Measurements from ENCODE around the gene NEU3. TPM values are rescaled to one million over a fixed set of nuclear protein-coding genes. Genes with fewer than 3 reads are reported as not detected.

Gene NEU3
- total and polyA plus RNA-seq, 3 donors from 2014 or later, result 25.8 to 41.5 (median 29.3) TPM

- 85 to 93% methylated on average over 3 of the region's 3 CpGs for WGBS, 2 donors
- TF ChIP-seq POLR2A (IDR thresholded peaks at IDR 0.05), result no peak
- no peak for TF ChIP-seq CTCF (IDR thresholded peaks at IDR 0.05)
- H3K9me3 ChIP-seq, result no peaks in the 10 kb centered on the region
- no peak overlapping the region for H3K4me3 ChIP-seq
- H3K36me3 ChIP-seq (ENCODE audit: low read depth, missing control alignments), result no peaks in the 10 kb centered on the region
- no peak for DNase-seq
- H3K4me1 ChIP-seq, result no peaks in the 10 kb centered on the region
- no peaks in the 10 kb centered on the region for H3K27me3 ChIP-seq
- H3K27ac ChIP-seq, result no peak overlapping the region
- intact Hi-C loops (cut with DNase I; ENCODE audit: low total_unique reads), result no loop called here
Measured at GRCh38 chr11:75001686-75002085, 13.0 kb downstream of the NEU3 start.

GRCh38 chr11:75002516-75002915 lies 13.8 kb downstream of the NEU3 start:
- Histone ChIP-seq H3K27ac (no peak overlapping the region), H3K27me3 (no peaks in the 10 kb centered on the region), H3K36me3 (ENCODE audit: low read depth, missing control alignments) (no peaks in the 10 kb centered on the region), H3K9me3 (no peaks in the 10 kb centered on the region), H3K4me1 (no peaks in the 10 kb centered on the region), H3K4me3 (no peak overlapping the region)
- intact Hi-C loops (cut with DNase I; ENCODE audit: low total_unique reads), result no loop called here
- 93 to 100% methylated on average over 1 of the region's 1 CpG for WGBS, 2 donors
- DNase-seq, result no peak
- TF ChIP-seq POLR2A (IDR thresholded peaks at IDR 0.05) (no peak), CTCF (IDR thresholded peaks at IDR 0.05) (no peak)

GRCh38 chr11:75004215-75004614 lies 15.5 kb downstream of the NEU3 start:
- no peak overlapping the region for H3K4me3 ChIP-seq
- 87 to 90% methylated on average over 1 of the region's 1 CpG for WGBS, 2 donors
- no peaks in the 10 kb centered on the region for H3K36me3 ChIP-seq (ENCODE audit: low read depth, missing control alignments)
- no peak overlapping the region for H3K27ac ChIP-seq
- H3K4me1 ChIP-seq, result no peaks in the 10 kb centered on the region
- no peaks in the 10 kb centered on the region for H3K27me3 ChIP-seq
- intact Hi-C loops (cut with DNase I; ENCODE audit: low total_unique reads), result no loop called here
- TF ChIP-seq POLR2A (IDR thresholded peaks at IDR 0.05) (no peak), CTCF (IDR thresholded peaks at IDR 0.05) (no peak)
- H3K9me3 ChIP-seq, result no peaks in the 10 kb centered on the region
- no peak for DNase-seq

GRCh38 chr11:75011357-75011756 lies 22.6 kb downstream of the NEU3 start:
- TF ChIP-seq CTCF (IDR thresholded peaks at IDR 0.05), result no peak
- TF ChIP-seq POLR2A (IDR thresholded peaks at IDR 0.05), result no peak
- intact Hi-C loops (cut with DNase I; ENCODE audit: low total_unique reads), result no loop called here
- Histone ChIP-seq H3K9me3 (no peaks in the 10 kb centered on the region), H3K4me3 (no peak overlapping the region), H3K4me1 (no peaks in the 10 kb centered on the region), H3K36me3 (ENCODE audit: low read depth, missing control alignments) (no peaks in the 10 kb centered on the region), H3K27me3 (no peaks in the 10 kb centered on the region), H3K27ac (no peak overlapping the region)
- WGBS, 2 donors, result 74 to 79% methylated on average over 2 of the region's 2 CpGs
- no peak for DNase-seq

- Histone ChIP-seq H3K27ac (no peak overlapping the region), H3K27me3 (no peaks in the 10 kb centered on the region), H3K9me3 (no peaks in the 10 kb centered on the region), H3K4me3 (no peak overlapping the region), H3K4me1 (no peaks in the 10 kb centered on the region), H3K36me3 (ENCODE audit: low read depth, missing control alignments) (no peaks in the 10 kb centered on the region)
- TF ChIP-seq POLR2A (IDR thresholded peaks at IDR 0.05) (no peak), CTCF (IDR thresholded peaks at IDR 0.05) (no peak)
- intact Hi-C loops (cut with DNase I; ENCODE audit: low total_unique reads), result no loop called here
- WGBS, 2 donors, result 88 to 93% methylated on average over 6 of the region's 6 CpGs
- DNase-seq, result no peak
Measured at GRCh38 chr11:75011872-75012271, 23.1 kb downstream of the NEU3 start.

Data from testis (tissue), 3 donors.